Measurements from ENCODE around the gene POLR3K. TPM values are rescaled to one million over a fixed set of nuclear protein-coding genes. Genes with fewer than 3 reads are reported as not detected.
"Not testable (repeated sequence)": the region's sequence is repeated elsewhere in the genome, so short reads cannot be mapped to it uniquely, and the experiment has no call there.

Gene POLR3K
- total RNA-seq, 4 donors from 2014 or later = 0.66 to 8.6 (median 3.1) TPM

GRCh38 chr16:50769-51591 is 2.4 kb downstream of the POLR3K start:
- H3K9me3 ChIP-seq = no peaks in the 10 kb centered on the region
- peaks cover 0 to 45% (median under 1%) of the 10 kb centered on the region in 3 donors for H3K36me3 ChIP-seq
- TF ChIP-seq CTCF (IDR thresholded peaks at IDR 0.05) = no peak
- no peak for TF ChIP-seq EP300 (IDR thresholded peaks at IDR 0.05)
- TF ChIP-seq POLR2A (IDR thresholded peaks at IDR 0.05) = no peak
- H3K27me3 ChIP-seq = no peaks in the 10 kb centered on the region
- H3K27ac ChIP-seq = no peak overlapping the region
- H3K4me1 ChIP-seq = peaks cover 0 to 27% (median 9%) of the 10 kb centered on the region in 4 donors
- DNase-seq (ENCODE audit: low spot score in 2 of 2) = no peak
- H3K4me3 ChIP-seq = no peak overlapping the region
- 88 to 89% methylated on average over 15 of the region's 15 CpGs for WGBS, 2 donors

GRCh38 chr16:47234-47633 is 6.2 kb downstream of the POLR3K start:
- H3K9me3 ChIP-seq = no peaks in the 10 kb centered on the region
- H3K27me3 ChIP-seq = no peaks in the 10 kb centered on the region
- H3K36me3 ChIP-seq = peaks cover 0 to 55% (median 3%) of the 10 kb centered on the region in 3 donors
- peaks cover 0 to 11% (median 5%) of the 10 kb centered on the region in 4 donors for H3K4me1 ChIP-seq
- no peak for DNase-seq (ENCODE audit: low spot score in 2 of 2)
- TF ChIP-seq POLR2A (IDR thresholded peaks at IDR 0.05) = no peak
- no peak for TF ChIP-seq EP300 (IDR thresholded peaks at IDR 0.05)
- no peak for TF ChIP-seq CTCF (IDR thresholded peaks at IDR 0.05)
- H3K4me3 ChIP-seq = no peak overlapping the region
- WGBS, 2 donors = 90 to 94% methylated on average over 6 to 7 of the region's 7 CpGs
- H3K27ac ChIP-seq = no peak overlapping the region

GRCh38 chr16:46510-46909 is 6.9 kb downstream of the POLR3K start:
- not testable (repeated sequence) for H3K4me1 ChIP-seq; H3K27me3 ChIP-seq; H3K27ac ChIP-seq; H3K9me3 ChIP-seq; H3K4me3 ChIP-seq; DNase-seq (ENCODE audit: low spot score in 2 of 2)
- peaks cover 0 to 55% (median 3%) of the 10 kb centered on the region in 3 donors for H3K36me3 ChIP-seq
- WGBS, 2 donors = 90 to 96% methylated on average over 7 of the region's 7 CpGs

- no peak for DNase-seq (ENCODE audit: low spot score in 2 of 2)
- 86 to 91% methylated on average over 5 of the region's 5 CpGs for WGBS, 2 donors
- H3K4me3 ChIP-seq = no peak overlapping the region
- TF ChIP-seq EP300 (IDR thresholded peaks at IDR 0.05) = no peak
- TF ChIP-seq POLR2A (IDR thresholded peaks at IDR 0.05) = no peak
- no peak for TF ChIP-seq CTCF (IDR thresholded peaks at IDR 0.05)
- H3K27me3 ChIP-seq = no peaks in the 10 kb centered on the region
- no peak overlapping the region for H3K27ac ChIP-seq
- peaks cover 0 to 55% (median 3%) of the 10 kb centered on the region in 3 donors for H3K36me3 ChIP-seq
- H3K4me1 ChIP-seq = peaks cover 0 to 3% (median 0%) of the 10 kb centered on the region in 4 donors
- no peaks in the 10 kb centered on the region for H3K9me3 ChIP-seq
Observed at GRCh38 chr16:45454-45853, 8.0 kb downstream of the POLR3K start.

- no peak for DNase-seq (ENCODE audit: low spot score in 2 of 2)
- Histone ChIP-seq H3K27me3 (no peaks in the 10 kb centered on the region), H3K36me3 (peaks cover 0 to 50% (median 3%) of the 10 kb centered on the region in 3 donors), H3K9me3 (no peaks in the 10 kb centered on the region), H3K4me3 (no peak overlapping the region), H3K4me1 (peaks cover 0 to 3% (median 0%) of the 10 kb centered on the region in 4 donors), H3K27ac (no peak overlapping the region)
- WGBS, 2 donors = 95 to 97% methylated on average over 8 of the region's 8 CpGs
- TF ChIP-seq POLR2A (IDR thresholded peaks at IDR 0.05) (no peak), EP300 (IDR thresholded peaks at IDR 0.05) (no peak), CTCF (IDR thresholded peaks at IDR 0.05) (no peak)
Observed at GRCh38 chr16:44655-45054, 8.8 kb downstream of the POLR3K start.
